GM21717 (cell line): ENCODE measurements around the gene CNN2.

Experiments
- ATAC-seq: cut with Tn5 transposase; IDR thresholded peaks from one replicate; pipeline ENCODE4 v1.9.1; 2021; ENCODE audit warnings: mild to moderate bottlenecking, moderate library complexity; ENCODE audit not compliant: unreplicated experiment

Gene CNN2

DNA sequence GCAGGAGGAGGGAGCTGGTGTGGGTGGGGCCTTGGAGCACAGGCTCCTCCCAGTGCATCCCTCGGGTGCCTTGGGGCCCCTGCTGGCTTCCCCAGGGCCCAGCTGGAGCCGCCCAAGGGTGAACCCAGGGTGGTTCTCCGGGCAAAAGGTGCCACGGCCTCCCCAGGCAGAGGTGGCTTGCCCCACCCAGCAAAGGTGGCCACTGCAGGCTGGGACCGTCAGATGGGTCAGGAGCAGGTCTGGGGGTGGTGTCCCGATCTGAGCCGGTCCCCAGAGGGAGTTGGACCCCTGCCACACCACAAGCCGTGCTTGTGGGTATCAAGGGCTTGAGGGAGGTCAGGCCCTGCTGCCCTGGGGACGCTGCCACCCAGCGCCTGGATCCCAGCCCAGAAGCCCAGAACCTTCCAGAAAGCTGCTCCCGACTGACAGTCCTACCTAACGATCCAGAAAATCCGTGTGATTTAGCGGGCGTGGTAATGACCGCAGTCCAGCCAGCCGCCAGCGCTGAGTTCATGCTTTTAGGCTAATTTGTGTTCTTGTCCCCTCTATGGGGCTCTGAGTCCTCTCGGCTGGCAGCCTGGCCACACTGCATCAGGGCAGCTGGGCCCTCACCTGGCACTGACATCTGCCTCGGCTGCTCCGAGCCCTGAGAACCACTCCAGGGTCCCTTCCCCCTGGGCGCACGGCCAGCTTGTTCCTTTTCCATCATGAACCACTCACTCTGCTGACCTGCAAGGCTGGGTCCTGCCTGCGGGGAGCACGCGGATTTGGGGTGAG is 31.2 kb upstream of the CNN2 start:
- no peak for ATAC-seq

DNA sequence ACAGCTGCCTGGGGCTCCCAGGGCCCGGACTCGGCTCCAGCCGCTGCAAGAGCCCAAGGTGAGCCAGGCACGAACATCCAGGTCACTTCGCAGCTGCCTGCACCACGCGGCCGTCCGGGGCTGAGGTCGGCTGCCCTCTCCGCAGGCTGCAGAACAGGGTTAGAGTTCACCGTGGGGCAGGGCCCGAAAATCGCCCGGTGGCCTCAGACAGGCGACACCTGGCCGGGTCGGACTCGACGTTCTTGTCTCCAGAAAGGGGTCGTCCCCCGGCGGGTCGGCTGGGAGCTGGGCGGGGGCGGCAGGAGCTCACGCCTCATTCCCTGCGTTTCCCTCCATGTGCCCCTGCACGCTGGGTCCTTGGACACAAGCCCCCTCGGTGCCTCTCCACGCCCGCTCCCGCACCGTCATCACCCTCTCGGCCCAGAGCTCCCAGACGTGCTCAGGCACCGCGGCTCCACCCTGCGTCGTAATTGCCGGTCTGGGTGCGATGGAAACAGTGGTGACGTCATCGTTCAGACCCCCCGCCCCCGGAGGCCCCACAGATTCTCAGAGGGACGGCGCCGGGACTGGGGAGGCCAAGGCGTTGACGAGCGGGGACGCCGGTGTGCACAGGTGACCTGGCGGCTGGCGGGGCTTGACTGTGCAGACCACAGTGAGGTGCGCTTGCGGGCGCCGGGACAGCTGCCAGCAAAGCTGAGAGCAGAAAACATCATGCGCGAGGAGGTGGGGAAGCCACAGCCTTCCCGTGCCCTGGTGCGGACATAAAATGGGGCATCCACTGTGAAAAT is 30.2 kb upstream of the CNN2 start:
- no peak for ATAC-seq

DNA sequence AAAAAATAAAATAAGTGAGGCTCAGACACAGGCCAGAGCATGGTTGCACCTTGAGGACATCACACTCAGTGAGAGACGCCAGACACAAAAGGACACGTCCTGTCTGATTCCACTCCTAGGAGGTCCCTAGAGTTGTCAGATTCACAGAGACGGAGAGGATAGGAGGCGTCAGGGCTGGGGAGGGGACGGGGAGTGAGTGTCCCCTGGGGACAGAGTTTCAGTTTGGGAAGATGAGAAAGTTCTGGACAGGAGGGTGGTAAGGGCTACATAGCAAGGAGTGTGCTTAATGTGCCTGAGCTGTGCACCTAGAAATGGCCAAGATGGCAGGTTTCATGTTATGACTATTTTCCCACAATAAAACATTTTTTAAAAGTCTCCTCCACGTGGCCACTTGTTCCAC is 28.3 kb upstream of the CNN2 start:
- no peak for ATAC-seq

DNA sequence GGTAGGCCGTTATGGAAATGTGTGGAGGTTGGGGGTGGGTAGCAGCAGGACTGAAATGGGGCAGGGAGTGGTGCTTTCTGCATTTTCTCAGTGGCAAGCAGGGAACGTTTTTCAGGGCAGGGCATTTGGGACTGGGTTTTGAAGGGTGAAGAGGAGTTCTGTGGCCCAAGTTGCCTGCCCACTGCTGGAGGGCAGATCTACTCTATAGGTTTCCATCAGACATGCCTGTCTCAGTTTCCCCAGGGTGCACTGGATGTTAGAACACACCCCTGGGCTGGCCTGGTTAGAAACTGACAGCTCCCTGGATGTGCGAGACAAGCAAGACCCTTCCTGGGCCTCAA is 27.1 kb upstream of the CNN2 start:
- ATAC-seq, result no peak

DNA sequence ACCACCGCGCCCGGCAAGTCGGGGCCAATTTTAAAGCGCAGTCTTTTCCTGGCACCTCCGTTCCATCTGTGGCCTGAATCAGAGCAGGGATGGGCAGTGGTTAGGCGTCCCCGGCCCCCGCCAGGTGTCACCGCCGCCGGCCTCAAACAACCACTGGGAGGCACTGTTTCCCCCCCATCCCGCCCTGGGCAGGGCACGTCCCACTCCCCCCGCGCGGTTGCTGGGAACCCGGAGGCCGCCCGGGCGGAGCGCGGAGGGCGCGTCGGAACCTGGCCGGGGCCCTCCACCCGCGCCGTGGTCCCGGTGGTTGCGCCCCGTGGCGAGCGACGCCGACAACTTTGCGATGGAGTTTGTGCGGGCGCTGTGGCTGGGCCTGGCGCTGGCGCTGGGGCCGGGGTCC is 26.3 kb upstream of the CNN2 start, which contains the start of gene GRIN3B:
TSS of gene GRIN3B (plus strand) at position 325 of the 400 bp plus-strand sequence. CDS start at position 344, 19 bp downstream.
- ATAC-seq, result no peak

DNA sequence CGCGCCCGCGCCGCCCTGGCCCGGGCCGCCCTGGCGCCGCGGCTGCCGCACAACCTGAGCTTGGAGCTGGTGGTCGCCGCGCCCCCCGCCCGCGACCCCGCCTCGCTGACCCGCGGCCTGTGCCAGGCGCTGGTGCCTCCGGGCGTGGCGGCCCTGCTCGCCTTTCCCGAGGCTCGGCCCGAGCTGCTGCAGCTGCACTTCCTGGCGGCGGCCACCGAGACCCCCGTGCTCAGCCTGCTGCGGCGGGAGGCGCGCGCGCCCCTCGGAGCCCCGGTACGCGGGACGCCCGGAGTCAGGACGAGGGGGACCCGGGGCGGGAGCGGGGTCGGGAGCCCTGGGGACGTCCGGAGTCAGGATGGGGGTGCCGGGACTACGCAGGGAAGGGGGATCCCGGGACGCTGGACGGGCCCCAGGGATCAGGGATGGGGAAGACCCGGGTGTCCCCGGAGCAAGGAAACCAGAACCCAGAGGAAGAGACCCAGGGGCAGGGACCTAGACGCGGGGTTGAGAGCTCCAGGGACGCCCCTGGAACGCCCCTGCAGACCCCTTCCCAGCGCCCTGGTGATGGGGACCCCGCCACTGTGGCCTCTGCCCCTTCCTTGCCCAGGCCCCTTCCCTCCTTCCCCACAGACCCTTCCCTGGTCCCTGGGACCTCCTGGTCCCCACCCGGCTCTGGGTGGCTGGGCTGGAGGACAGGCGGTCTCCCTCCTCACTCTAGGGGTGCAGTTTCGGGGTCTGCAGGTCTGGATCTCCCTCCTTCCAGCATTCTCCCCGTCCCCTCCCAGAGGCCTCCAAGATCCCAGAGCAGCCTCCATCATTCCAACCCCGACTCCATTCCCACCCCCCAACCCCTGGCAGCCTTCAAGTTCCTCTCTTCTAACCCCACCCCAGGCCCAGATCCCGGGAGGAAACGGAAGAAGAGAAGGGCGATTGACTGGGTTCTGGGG is 25.5 kb upstream of the CNN2 start:
- ATAC-seq, result no peak

DNA sequence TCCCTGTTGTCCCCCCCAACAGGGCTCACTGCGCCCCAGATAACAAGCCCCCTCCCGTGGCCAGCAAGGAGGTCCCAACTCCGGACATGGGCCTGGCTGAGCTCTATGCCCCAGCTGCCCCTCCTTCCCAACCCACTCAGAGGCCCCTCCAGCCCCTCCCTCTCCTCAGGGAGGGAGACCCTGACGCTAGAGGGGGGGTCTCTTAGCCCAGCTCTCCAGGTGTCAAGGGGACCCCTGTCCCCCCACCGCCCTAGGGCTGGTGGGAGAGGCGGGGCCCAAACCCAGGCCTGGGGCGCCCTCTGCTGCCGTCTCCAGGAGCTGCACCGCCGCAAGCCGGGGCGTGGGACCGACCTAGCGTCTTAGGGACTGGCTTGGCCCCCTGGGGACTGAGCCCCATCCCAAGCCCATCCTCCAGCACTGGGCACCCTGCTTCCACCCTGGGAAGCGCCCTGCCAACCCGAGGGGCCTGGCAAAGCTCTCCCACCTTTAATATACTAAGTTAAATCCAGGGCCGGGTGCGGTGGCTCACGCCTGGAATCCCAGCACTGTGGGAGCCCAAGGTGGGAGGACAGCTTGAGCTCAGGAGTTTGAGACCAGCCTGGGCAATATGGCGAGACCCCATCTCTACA is 24.8 kb upstream of the CNN2 start:
- no peak for ATAC-seq

DNA sequence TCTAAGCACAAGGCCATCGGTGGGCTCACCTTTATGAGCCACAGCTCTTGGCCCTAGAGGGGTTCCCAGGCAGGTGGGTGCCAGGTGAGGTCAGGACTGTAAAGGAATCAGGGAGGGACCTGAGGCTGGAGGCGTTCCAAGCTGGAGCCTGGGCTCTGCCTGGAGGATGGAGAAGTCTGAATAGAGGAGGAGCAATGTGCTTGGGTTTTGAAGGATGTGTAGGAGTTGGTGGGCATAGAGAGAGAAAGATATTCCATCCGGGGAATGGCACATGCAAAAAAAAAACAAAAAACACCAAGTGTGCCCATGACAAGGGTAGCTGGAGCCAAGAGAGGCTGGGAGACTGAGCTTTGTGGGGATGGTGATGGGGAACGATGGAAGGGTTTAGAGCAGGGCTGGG is 23.8 kb upstream of the CNN2 start:
- ATAC-seq, result no peak

DNA sequence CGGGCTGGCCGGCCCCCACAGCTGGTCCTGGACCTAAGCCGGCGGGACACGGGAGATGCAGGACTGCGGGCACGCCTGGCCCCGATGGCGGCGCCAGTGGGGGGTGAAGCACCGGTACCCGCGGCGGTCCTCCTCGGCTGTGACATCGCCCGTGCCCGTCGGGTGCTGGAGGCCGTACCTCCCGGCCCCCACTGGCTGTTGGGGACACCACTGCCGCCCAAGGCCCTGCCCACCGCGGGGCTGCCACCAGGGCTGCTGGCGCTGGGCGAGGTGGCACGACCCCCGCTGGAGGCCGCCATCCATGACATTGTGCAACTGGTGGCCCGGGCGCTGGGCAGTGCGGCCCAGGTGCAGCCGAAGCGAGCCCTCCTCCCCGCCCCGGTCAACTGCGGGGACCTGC is 23.1 kb upstream of the CNN2 start:
- no peak for ATAC-seq

DNA sequence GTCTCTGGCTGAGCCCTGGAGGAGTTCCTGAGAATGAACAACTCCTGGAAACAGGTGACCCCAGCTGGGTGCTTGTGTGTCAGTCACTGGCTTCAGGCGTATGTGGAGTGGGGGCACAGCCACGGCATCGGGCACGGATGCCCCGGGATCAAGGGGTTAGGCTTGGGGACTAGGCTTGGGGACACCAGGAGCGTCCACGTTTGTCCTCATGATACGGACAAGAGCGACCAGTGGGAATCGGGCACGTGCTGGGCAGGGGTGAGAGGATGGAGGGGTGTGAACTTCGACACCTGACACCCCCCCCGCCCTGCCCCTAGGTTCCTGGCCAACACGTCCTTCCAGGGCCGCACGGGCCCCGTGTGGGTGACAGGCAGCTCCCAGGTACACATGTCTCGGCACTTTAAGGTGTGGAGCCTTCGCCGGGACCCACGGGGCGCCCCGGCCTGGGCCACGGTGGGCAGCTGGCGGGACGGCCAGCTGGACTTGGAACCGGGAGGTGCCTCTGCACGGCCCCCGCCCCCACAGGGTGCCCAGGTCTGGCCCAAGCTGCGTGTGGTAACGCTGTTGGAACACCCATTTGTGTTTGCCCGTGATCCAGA is 22.1 kb upstream of the CNN2 start:
- no peak for ATAC-seq

DNA sequence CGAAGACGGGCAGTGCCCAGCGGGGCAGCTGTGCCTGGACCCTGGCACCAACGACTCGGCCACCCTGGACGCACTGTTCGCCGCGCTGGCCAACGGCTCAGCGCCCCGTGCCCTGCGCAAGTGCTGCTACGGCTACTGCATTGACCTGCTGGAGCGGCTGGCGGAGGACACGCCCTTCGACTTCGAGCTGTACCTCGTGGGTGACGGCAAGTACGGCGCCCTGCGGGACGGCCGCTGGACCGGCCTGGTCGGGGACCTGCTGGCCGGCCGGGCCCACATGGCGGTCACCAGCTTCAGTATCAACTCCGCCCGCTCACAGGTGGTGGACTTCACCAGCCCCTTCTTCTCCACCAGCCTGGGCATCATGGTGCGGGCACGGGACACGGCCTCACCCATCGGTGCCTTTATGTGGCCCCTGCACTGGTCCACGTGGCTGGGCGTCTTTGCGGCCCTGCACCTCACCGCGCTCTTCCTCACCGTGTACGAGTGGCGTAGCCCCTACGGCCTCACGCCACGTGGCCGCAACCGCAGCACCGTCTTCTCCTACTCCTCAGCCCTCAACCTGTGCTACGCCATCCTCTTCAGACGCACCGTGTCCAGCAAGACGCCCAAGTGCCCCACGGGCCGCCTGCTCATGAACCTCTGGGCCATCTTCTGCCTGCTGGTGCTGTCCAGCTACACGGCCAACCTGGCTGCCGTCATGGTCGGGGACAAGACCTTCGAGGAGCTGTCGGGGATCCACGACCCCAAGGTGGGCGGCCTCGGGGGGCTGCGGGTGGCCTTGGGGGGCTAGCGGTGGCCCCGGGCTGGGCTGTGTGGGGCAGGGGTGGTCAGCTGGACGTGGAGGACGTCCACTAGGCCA is 21.4 kb upstream of the CNN2 start:
- ATAC-seq, result no peak

DNA sequence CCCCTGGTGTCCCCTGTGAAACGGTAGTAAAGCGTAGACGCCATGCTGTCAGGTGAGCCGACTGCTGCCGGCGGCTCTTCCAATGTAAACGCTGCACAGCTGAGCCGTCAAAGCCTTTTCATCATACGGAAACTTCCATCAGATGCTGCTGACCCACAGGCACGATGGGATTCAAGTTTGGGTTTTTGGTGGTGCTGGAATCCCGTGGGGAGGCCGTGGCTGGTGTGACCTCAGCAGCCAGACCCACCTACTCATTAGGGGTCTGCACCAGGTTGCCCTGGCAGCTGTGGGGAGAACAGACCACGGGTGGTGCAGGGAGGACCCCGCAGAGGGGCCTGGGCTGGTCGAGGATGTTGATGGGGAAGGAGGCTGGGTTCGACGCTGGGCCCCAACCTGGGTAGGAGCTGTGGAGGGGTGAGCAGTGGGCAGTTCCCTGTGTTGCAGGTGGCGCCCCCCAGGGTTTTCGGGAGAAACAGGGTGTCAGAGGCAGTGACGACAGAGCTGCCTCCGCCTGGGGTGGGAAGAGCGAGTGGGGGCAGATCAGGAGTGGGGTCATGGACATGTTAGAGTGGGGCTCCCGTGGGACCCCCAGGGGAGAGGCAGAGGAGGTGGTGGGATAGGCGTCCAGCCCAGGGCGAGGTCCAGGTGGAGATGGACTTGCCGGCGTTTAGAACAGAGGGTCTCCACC is 19.6 kb upstream of the CNN2 start:
- no peak for ATAC-seq

DNA sequence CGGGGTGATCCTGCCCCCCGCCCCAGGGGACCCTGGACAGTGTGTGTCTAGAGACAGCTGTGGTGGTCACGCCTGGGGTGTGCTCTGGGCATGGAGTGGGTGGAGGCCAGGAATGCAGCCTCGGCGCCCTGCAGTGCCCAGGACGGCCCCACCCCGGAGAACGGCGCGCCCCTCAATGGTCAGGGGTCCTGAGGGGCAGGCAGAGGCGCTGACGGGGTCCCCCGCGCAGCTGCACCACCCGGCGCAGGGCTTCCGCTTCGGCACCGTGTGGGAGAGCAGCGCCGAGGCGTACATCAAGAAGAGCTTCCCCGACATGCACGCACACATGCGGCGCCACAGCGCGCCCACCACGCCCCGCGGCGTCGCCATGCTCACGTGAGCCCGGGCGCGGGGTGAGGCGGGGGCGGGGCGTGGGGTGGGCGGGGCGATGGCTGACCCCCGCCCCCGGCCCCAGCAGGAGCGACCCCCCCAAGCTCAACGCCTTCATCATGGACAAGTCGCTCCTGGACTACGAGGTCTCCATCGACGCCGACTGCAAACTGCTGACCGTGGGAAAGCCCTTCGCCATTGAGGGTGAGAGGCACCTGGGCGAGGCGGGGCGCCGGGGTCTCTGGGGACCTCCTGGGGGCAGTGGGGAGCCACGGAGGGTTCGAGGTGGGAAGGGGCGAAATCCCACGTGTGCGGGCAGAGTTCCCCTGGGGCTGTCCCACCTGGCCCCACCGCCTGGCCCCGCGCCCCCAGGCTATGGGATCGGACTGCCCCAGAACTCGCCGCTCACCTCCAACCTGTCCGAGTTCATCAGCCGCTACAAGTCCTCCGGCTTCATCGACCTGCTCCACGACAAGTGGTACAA is 18.8 kb upstream of the CNN2 start:
- no peak for ATAC-seq

DNA sequence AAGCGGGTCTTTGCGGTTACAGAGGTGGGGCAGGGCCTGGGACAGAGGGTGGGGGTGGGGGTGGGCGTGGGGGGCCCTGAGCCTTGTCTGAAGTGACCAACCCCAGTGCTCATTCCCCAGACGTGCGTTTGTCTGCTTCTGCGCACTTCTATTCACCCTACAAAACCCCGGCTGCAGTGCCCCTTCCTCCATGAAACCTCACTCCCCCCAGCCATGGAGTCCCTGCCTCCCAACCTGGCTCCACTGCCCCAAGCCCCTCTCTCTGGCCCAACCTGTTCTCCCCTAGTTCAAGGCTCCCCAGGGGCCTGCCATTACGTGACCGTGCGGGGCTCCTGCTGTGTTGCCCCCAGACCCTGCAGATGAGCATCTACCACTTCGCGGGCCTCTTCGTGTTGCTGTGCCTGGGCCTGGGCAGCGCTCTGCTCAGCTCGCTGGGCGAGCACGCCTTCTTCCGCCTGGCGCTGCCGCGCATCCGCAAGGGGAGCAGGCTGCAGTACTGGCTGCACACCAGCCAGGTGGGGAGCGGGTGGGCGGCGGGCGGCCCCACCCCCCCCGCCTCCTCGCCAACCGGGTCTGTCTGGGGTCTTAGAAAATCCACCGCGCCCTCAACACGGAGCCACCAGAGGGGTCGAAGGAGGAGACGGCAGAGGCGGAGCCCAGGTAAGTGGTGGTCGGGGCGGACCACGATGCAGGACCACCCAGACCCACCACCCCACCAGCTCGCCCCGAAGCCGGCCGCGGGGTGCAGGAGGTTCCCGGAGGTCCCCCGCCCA is 18.0 kb upstream of the CNN2 start:
- ATAC-seq, result no peak

DNA sequence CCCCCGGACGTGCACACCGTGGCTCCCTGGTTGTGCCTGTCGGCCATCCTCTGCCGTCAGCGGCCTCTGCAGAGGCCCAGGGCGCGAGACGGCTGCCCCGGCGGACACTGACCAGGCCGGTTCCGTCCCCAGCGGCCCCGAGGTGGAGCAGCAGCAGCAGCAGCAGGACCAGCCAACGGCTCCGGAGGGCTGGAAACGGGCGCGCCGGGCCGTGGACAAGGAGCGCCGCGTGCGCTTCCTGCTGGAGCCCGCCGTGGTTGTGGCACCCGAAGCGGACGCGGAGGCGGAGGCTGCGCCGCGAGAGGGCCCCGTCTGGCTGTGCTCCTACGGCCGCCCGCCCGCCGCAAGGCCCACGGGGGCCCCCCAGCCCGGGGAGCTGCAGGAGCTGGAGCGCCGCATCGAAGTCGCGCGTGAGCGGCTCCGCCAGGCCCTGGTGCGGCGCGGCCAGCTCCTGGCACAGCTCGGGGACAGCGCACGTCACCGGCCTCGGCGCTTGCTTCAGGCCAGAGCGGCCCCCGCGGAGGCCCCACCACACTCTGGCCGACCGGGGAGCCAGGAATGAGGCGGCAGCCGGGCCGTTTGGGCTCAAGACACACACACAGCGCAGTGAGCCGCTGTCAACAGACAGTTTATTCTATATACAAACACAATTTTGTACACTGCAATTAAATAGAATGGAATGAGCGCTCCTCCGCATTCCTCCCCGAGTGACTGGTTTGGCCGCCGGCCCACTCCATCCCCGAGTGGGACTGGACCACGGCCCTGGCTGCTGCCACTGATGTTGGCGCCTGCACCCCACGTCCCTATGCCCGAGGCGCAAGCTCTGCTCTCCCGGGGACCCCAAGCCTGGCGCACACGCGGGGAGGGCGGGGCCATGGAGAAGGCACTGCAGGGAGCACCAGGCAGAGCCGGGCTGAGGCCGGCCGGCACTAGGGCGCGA is 17.1 kb upstream of the CNN2 start:
- no peak for ATAC-seq

DNA sequence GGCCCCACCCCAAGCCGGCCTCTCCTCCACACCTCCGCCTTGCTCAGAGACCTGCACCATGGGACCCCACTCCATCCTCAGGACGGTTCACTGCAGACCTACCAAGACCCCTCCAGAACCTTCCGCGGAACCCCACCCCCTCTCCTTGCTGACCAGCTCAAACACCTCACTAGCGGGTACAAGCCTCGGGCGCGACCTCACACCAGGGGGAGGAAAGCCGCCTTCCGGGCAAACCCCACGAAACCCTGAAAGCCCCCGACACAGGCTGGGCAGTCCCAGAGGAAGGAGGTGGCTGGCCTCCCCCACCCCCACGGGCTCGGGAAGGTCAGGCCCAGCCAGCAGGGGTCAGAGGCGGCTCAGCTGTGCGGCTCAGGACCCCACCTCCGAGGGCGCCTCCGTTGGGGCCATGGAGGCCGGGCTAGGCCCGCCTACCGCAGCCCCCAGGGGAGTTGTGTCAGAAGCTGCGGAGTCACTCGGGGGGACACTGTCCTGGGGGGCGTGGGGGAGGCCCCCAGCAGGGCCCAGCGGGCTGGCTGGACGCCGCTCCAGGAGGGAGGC is 16.3 kb upstream of the CNN2 start:
- ATAC-seq, result no peak
